K562 (cell line): ENCODE results near the gene SSR4. TPM values are rescaled to one million over a fixed set of nuclear protein-coding genes. Genes with fewer than 3 reads are reported as not detected.
"Not testable (repeated sequence)": the region's sequence is repeated elsewhere in the genome, so short reads cannot be mapped to it uniquely, and the experiment has no call there.

Experiments
- ATAC-seq: fragments of 200-7000 bp; cut with Tn5 transposase; 3 replicates; pipeline ENCODE4 v1.9.1; 2020; ENCODE audit warnings: moderate library complexity
- BruUV-seq: library from RNA; stranded (reverse); fragments of 400-500 nt; replicated peaks from 2 replicates; lab custom pipeline; 2021; lab: Mats Ljungman, UMichigan
- CTCF ChIA-PET: fragments of 300-600 bp; formaldehyde crosslinking; extraction: SDS; loops from one replicate; lab custom pipeline; 2021; ENCODE audit warnings: low intra/inter-chr PET ratio; lab: Yijun Ruan, JAX
- POLR2A ChIA-PET: fragments of 300-600, 350-650 bp; sonication (Branson Sonifier 250); formaldehyde crosslinking; extraction: SDS; loops from one replicate; lab custom pipeline; 2021; ENCODE audit warnings: antibody characterized with exemption, inconsistent platforms; lab: Yijun Ruan, JAX
- DNase-seq, 4 experiments: peaks; one replicate each; pipeline versions ENCODE4 v3.0.0 to v3.0.0-alpha.2; 2011 to 2018; ENCODE audit warnings: low spot score in 3 of 4, mixed read lengths in 3 of 4; ENCODE audit errors: extremely low read depth in 1 of 4
- FAIRE-seq: peaks from 2 replicates; lab custom pipeline; 2011; peaks lifted over from hg19 to GRCh38; lab: Jason Lieb, UNC
- H2AFZ ChIP-seq: 2 replicates; pipeline ENCODE4 v1.6.0; 2011; ENCODE audit warnings: low read depth, low read length, control low read depth, inconsistent platforms
- H3K27ac ChIP-seq: fragments of 200-600 bp; 3 replicates; pipeline ENCODE4 v1.8.0; 2011; ENCODE audit warnings: low read depth, mild to moderate bottlenecking, control low read depth, inconsistent platforms, low read length, moderate library complexity, mixed read lengths; ENCODE audit errors: extremely low read depth
- H3K27me3 ChIP-seq, 2 experiments: fragments of 300-600 bp in 1 of 2; 2 replicates in 1 of 2; 3 replicates in 1 of 2; pipeline versions ENCODE4 v1.6.0 to v1.8.0; 2011; ENCODE audit warnings: inconsistent platforms in 2 of 2, low read length in 2 of 2, mild to moderate bottlenecking in 1 of 2, mixed read lengths in 1 of 2, moderate library complexity in 1 of 2; ENCODE audit not compliant: control insufficient read depth in 2 of 2, insufficient read depth in 2 of 2
- H3K36me3 ChIP-seq: fragments of 300-600 bp; 3 replicates; pipeline ENCODE4 v1.8.0; 2011; ENCODE audit warnings: mild to moderate bottlenecking, low read length, inconsistent platforms; ENCODE audit not compliant: control insufficient read depth, insufficient read depth
- H3K4me1 ChIP-seq, 2 experiments: fragments of 200-600 bp in 1 of 2; replicated peaks in 1 of 2; 2 replicates in 1 of 2; 3 replicates in 1 of 2; pipeline versions ENCODE4 v1.5.1 to v1.8.0; 2011; ENCODE audit warnings: inconsistent platforms in 2 of 2, low read length in 2 of 2, mild to moderate bottlenecking in 1 of 2, mixed read lengths in 1 of 2, moderate library complexity in 1 of 2; ENCODE audit not compliant: control insufficient read depth in 2 of 2, insufficient read depth in 2 of 2
- H3K4me2 ChIP-seq: 2 replicates; pipeline ENCODE4 v1.6.1; 2011; ENCODE audit warnings: low read length, control low read depth, inconsistent platforms, mixed read lengths; ENCODE audit not compliant: insufficient read depth
- H3K4me3 ChIP-seq: fragments of 200-600 bp; sonication (generic), shearing (Covaris generic); 2 replicates; pipeline ENCODE4 v1.5.1; 2016; ENCODE audit warnings: control low read depth, inconsistent platforms
- H3K79me2 ChIP-seq: fragments of 200-600 bp; 3 replicates; pipeline ENCODE4 v1.8.0; 2011; ENCODE audit warnings: low read length, inconsistent platforms; ENCODE audit not compliant: control insufficient read depth, insufficient read depth
- H3K9ac ChIP-seq, 2 experiments: 2 replicates each; pipeline versions ENCODE4 v1.6.0 to v1.6.1; 2011; ENCODE audit warnings: low read depth in 2 of 2, low read length in 2 of 2, control low read depth in 1 of 2, inconsistent platforms in 1 of 2, mild to moderate bottlenecking in 1 of 2, mixed read lengths in 1 of 2; ENCODE audit not compliant: insufficient read depth in 1 of 2
- H3K9me1 ChIP-seq: one replicate; pipeline ENCODE4 v1.6.0; 2011; ENCODE audit warnings: inconsistent platforms, mild to moderate bottlenecking, low read length, moderate library complexity; ENCODE audit not compliant: control insufficient read depth, insufficient read depth
- H3K9me3 ChIP-seq: replicated peaks from 2 replicates; pipeline ENCODE4 v1.5.1; 2011; ENCODE audit warnings: low read depth, low read length, inconsistent platforms; ENCODE audit not compliant: control insufficient read depth, insufficient read depth
- H4K20me1 ChIP-seq: replicated peaks from 2 replicates; pipeline ENCODE4 v1.6.1; 2011; ENCODE audit warnings: low read length, inconsistent platforms, mixed read lengths; ENCODE audit not compliant: control insufficient read depth, insufficient read depth
- WGBS: fragments of 100-300 bp; shearing (Covaris generic); methylation state at CpG from one replicate; pipeline ENCODE4 v1.1.6; 2016; ENCODE audit warnings: low coverage, mixed read lengths; ENCODE audit not compliant: insufficient coverage; ENCODE audit errors: missing lambda C conversion rate; 5-methylcytosine and 5-hydroxymethylcytosine counted together
- in situ Hi-C: fragments of 300-500 bp; cut with MboI; formaldehyde crosslinking; loops from 4 replicates; pipeline ENCODE4 v1.15.0; 2018; ENCODE audit warnings: inconsistent platforms, mixed read lengths
- intact Hi-C: fragments of 100-400 bp; cut with micrococcal nuclease; formaldehyde crosslinking; loops from 2 replicates; pipeline ENCODE4 v1.14.2; 2022
- polyA plus RNA-seq, 8 experiments: library from polyadenylated mRNA; depleted of rRNA in 4 of 8; stranded (reverse) in 5 of 8; unstranded in 3 of 8; fragments of >200 nt; fragmentation: Nextera tagmentation in 2 of 8; fragmentation: Illumina TruSeq in 1 of 8; extraction: Ambion mirVana in 2 of 8; extraction: Trizol in 1 of 8; gene quantifications; 2 replicates each; pipeline versions ENCODE4 v1.2.1 to v1.2.3, GENCODE V29; 2011 to 2014; ENCODE audit warnings: inconsistent platforms in 1 of 8, missing spikeins in 1 of 8
- total RNA-seq, 7 experiments: library from RNA; depleted of rRNA in 6 of 7; stranded (reverse); fragments of >200 nt in 6 of 7; fragmentation: Illumina TruSeq in 2 of 7; extraction: Trizol in 2 of 7; gene quantifications; 2 replicates each; pipeline versions ENCODE4 v1.2.1 to v1.2.3, GENCODE V29; 2011 to 2021; ENCODE audit warnings: low replicate concordance in 1 of 7

Gene SSR4
- total and polyA plus RNA-seq, 9 of the 15 experiments (the other 6 are each of a cell fraction or from before 2014, with no cell fraction given): 146 to 492 (median 272) TPM

GRCh38 chrX:153746991-153747390, 47.5 kb upstream of the SSR4 start:
- DNase-seq, intact Hi-C loops, H3K36me3 ChIP-seq, H3K9me1 ChIP-seq, H3K27me3 ChIP-seq, ATAC-seq, FAIRE-seq, in situ Hi-C loops, H3K79me2 ChIP-seq, BruUV-seq, H3K9ac ChIP-seq, H4K20me1 ChIP-seq, POLR2A ChIA-PET, H3K27ac ChIP-seq, H3K9me3 ChIP-seq, H2AFZ ChIP-seq, CTCF ChIA-PET, H3K4me3 ChIP-seq, H3K4me2 ChIP-seq: not testable (repeated sequence)
- peaks cover 0 to 30% of the 10 kb centered on the region in 2 experiments; a peak in 3 of 5 replicates for H3K4me1 ChIP-seq
- WGBS: 82% methylated on average over 5 of the region's 6 CpGs

DNA sequence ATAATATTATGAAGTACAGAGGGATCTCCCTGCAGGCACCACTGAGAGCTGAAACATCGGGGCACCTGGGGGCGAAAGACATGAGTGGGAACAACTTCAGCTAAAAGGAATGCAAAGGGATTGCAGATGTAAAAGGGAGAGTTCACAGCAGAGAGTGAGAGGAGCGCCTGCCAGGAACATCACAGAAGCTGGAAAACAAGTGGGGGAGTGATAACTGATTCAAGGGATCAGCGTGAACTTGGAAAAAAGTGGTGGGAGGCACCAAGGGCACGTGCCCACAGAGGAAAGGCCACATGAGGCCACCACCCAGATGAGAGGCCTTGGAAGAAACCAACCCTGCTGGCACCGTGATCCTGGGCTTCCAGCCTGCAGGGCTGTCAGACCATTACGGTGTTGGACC, 45.5 kb upstream of the SSR4 start:
- H3K4me1 ChIP-seq: peaks cover 0 to 13% of the 10 kb centered on the region in 2 experiments; a peak in 3 of 5 replicates
- H3K9ac ChIP-seq, in situ Hi-C loops, ATAC-seq, FAIRE-seq, H3K4me2 ChIP-seq, H3K9me3 ChIP-seq, H4K20me1 ChIP-seq, H3K27ac ChIP-seq, H2AFZ ChIP-seq, intact Hi-C loops, H3K79me2 ChIP-seq, H3K27me3 ChIP-seq, BruUV-seq, H3K9me1 ChIP-seq, H3K4me3 ChIP-seq, POLR2A ChIA-PET, DNase-seq, CTCF ChIA-PET, H3K36me3 ChIP-seq: not testable (repeated sequence)
- WGBS: 86% methylated on average over 5 of the region's 7 CpGs
